ENCODE results near the gene GFY. TPM values are rescaled to one million over a fixed set of nuclear protein-coding genes. Genes with fewer than 3 reads are reported as not detected.

GFY gene
- total and polyA plus RNA-seq, 10 of the 15 experiments (the other 5 are each of a cell fraction or from before 2014, with no cell fraction given), result 0.05 TPM; not detected in 9

- TF ChIP-seq MLLT1 (IDR thresholded peaks at IDR 0.05), result peak; percentile 70
- peak; percentile 78 for TF ChIP-seq EED (IDR thresholded peaks at IDR 0.05; ENCODE audit: low read depth)
- peak; percentile 71 for TF ChIP-seq IKZF2 (IDR thresholded peaks at IDR 0.05)
- peak; percentile 52; the same call in 1 of the 2 replicates for TF ChIP-seq SPI1 (IDR thresholded peaks at IDR 0.05; ENCODE audit: borderline replicate concordance, insufficient read depth, low read depth, low read length)
- TF ChIP-seq USF2 (IDR thresholded peaks at IDR 0.05; ENCODE audit: borderline replicate concordance, low read depth, low read length), result no peak
- TF ChIP-seq ZBED1 (IDR thresholded peaks at IDR 0.05; ENCODE audit: borderline replicate concordance), result no peak
- no peak for TF ChIP-seq PRDM15 (CRISPR knock-in tag; IDR thresholded peaks at IDR 0.05)
- peak; percentile 58; the same call in 1 of the 2 replicates for TF ChIP-seq CREB1 (IDR thresholded peaks at IDR 0.05; ENCODE audit: low read depth)
- TF ChIP-seq ZNF687 (IDR thresholded peaks at IDR 0.05), result no peak
- peak; percentile 54 for TF ChIP-seq IKZF1 (conservative IDR thresholded peaks at IDR 0.05)
- no peak for TF ChIP-seq CHD1 (IDR thresholded peaks at IDR 0.05; ENCODE audit: low read depth, low read length)
- no peak for TF ChIP-seq WRNIP1 (IDR thresholded peaks at IDR 0.05; ENCODE audit: borderline replicate concordance, low read depth, low read length)
- TF ChIP-seq STAT3 (IDR thresholded peaks at IDR 0.05; ENCODE audit: low read depth, low read length), result no peak
- no peak for TF ChIP-seq YBX1 (IDR thresholded peaks at IDR 0.05)
- peak; percentile 75 for TF ChIP-seq CREM (IDR thresholded peaks at IDR 0.05; ENCODE audit: low read depth)
- no peak for TF ChIP-seq MTA3 (IDR thresholded peaks at IDR 0.05; ENCODE audit: borderline replicate concordance, low read length)
- no peak for TF ChIP-seq STAT1 (conservative IDR thresholded peaks at IDR 0.05)
- TF ChIP-seq MYB (IDR thresholded peaks at IDR 0.05; ENCODE audit: borderline replicate concordance, low read depth, low read length), result no peak
- TF ChIP-seq BCL3 (IDR thresholded peaks at IDR 0.05; ENCODE audit: borderline replicate concordance, insufficient read depth, low read depth, low read length, poor library complexity, severe bottlenecking), result no peak
Observed at GRCh38 chr19:49468746-49469447, 43.7 kb downstream of the GFY start (continued).

All from GM12878 (cell line).